ENCODE measurements around the gene FOXL1.

The FOXL1 gene

DNA sequence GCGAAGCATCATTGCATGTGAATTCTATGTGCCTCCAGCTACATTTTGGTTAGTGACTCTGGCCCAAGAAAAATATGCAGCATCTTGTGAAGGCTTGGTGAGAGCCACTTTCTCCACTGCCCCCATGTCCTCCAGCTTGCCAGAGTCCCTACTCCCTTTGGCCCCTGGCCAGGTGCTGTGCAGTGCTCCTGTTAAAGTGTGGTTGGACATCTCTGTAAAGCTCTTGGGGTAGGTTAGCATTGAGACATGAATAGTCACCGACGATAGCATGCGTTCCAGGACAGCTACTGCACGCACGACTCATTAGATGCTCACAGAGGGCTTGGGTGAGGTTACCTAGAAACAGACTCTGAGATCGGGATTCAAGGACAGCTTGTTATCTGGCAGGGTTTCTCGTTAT is 48.6 kb downstream of the FOXL1 start:
- no peak overlapping the region for H3K4me3 Mint-ChIP-seq
- H3K27ac Mint-ChIP-seq = no peak overlapping the region
- H3K27me3 Mint-ChIP-seq = peaks cover 7% of the 10 kb centered on the region
- DNase-seq = no peak
- H3K9me3 Mint-ChIP-seq = no peaks in the 10 kb centered on the region
- peaks cover 11% of the 10 kb centered on the region for H3K4me1 Mint-ChIP-seq
- CTCF ChIA-PET = no interaction called here
- H3K36me3 Mint-ChIP-seq = no peaks in the 10 kb centered on the region

DNA sequence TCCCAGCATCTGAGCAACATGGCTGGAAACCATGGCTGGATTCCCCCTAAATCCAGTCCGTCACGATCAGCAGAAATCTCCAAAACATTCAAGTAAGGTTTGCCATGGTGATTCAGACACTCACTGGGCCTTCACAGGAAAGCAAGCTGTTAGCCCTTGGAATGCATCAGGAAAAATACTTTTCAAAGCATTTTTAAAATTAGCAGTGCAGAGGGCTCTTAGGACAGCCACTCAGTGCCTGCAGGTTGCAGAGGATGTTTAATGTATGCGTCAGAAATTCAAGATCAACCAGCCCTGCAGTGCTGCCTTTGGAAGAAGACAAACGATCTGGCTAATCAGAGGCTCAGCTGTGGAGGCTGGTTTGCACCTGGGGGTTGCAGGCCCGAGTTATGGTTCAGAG is 50.3 kb downstream of the FOXL1 start:
- Mint-ChIP-seq H3K4me3 (no peak overlapping the region), H3K27me3 (peaks cover 7% of the 10 kb centered on the region), H3K9me3 (no peaks in the 10 kb centered on the region), H3K27ac (no peak overlapping the region), H3K36me3 (no peaks in the 10 kb centered on the region), H3K4me1 (peaks cover 11% of the 10 kb centered on the region)
- DNase-seq = no peak
- CTCF ChIA-PET = interaction anchor here (0.6 kb wide), 1 partner anchor 351 kb away, joined by 3 read pairs; no protein-coding TSS in a partner anchor

GRCh38 chr16:86630471-86630870 is 52.1 kb downstream of the FOXL1 start:
- no peaks in the 10 kb centered on the region for H3K9me3 Mint-ChIP-seq
- no peak overlapping the region for H3K27ac Mint-ChIP-seq
- peaks cover 11% of the 10 kb centered on the region for H3K4me1 Mint-ChIP-seq
- H3K36me3 Mint-ChIP-seq = no peaks in the 10 kb centered on the region
- CTCF ChIA-PET = no interaction called here
- no peak overlapping the region for H3K4me3 Mint-ChIP-seq
- no peak for DNase-seq
- peaks cover 7% of the 10 kb centered on the region for H3K27me3 Mint-ChIP-seq

DNA sequence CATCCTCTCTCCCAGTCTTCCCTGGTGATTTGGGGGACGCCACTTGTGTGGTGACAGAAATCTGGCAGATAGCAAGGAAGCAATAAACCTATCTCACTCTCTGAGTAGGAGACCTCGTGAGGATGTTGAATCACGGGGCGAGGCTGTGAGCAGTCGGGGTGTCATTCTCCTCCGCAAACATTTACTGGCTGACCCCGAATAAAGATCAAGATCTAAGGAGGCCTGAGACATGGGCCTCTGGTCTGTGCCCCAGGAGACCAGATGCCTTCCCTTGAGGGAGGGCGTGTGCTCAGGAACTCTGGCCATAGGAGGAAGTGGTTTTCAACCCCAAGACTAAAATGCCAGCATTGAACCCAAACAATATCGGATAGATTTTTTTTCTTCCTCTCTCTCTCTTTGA is 53.1 kb downstream of the FOXL1 start:
- no peak overlapping the region for H3K4me3 Mint-ChIP-seq
- no peaks in the 10 kb centered on the region for H3K9me3 Mint-ChIP-seq
- no peak overlapping the region for H3K27ac Mint-ChIP-seq
- H3K27me3 Mint-ChIP-seq = peaks cover 7% of the 10 kb centered on the region
- H3K36me3 Mint-ChIP-seq = no peaks in the 10 kb centered on the region
- CTCF ChIA-PET = no interaction called here
- peaks cover 11% of the 10 kb centered on the region for H3K4me1 Mint-ChIP-seq
- no peak for DNase-seq

All from activated naive CD4-positive, alpha-beta T cell treated with anti-CD3 and anti-CD28 coated beads, Interleukin-2, amount 10 ng/mL, durations not matched to agents 7 days and 5 days (primary cell).